ENCODE measurements around the gene MYOD1. TPM values are rescaled to one million over a fixed set of nuclear protein-coding genes. Genes with fewer than 3 reads are reported as not detected.

Gene MYOD1
- total and polyA plus RNA-seq, 9 of the 15 experiments (the other 6 are each of a cell fraction or from before 2014, with no cell fraction given), result not detected

DNA sequence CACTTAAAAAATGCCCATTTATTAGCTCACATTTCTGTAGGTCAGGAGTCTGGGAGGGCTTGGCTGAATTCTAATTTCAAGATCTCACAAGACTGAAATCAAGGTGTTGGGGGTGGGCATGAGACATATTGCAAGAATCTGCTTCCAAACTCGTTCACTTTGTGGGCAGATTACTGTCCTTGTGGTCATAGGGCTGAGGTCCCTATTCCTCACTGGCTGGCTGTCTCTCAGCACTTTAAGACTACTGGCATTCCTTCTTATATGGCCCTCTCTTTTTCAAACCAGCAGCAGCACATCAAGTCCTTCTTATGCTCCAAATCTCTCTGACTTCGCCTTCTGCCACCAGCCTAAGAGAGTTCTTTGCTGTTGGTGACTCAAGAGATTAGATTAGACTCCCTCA lies 27.8 kb upstream of the MYOD1 start:
- no peak for DNase-seq (ENCODE audit: extremely low read depth in 1 of 4, low spot score in 3 of 4)
- H3K9ac ChIP-seq (ENCODE audit: insufficient read depth in 1 of 2, low read depth in 2 of 2, low read length in 2 of 2), result no peak overlapping the region
- ChIA-PET POLR2A (no interaction called here), CTCF (ENCODE audit: low intra/inter-chr PET ratio) (no interaction called here)
- no peaks in the 10 kb centered on the region for H3K9me1 ChIP-seq (ENCODE audit: control insufficient read depth, insufficient read depth, low read length)
- no peak for FAIRE-seq
- H3K36me3 ChIP-seq (ENCODE audit: control insufficient read depth, insufficient read depth, low read length), result no peaks in the 10 kb centered on the region
- no peak overlapping the region for H2AFZ ChIP-seq (ENCODE audit: low read depth, low read length)
- no peaks in the 10 kb centered on the region for H3K79me2 ChIP-seq (ENCODE audit: control insufficient read depth, insufficient read depth, low read length)
- no TSS peak for BruUV-seq (replicated peaks)
- no peak overlapping the region for H3K27ac ChIP-seq (ENCODE audit: extremely low read depth, low read depth, low read length)
- in situ Hi-C loops (cut with MboI), result no loop called here
- no peaks in the 10 kb centered on the region for H3K9me3 ChIP-seq (replicated peaks; ENCODE audit: control insufficient read depth, insufficient read depth, low read depth, low read length)
- H3K4me1 ChIP-seq (replicated peaks in 1 of 2; ENCODE audit: control insufficient read depth in 2 of 2, insufficient read depth in 2 of 2, low read length in 2 of 2), result peaks cover 0 to 8% of the 10 kb centered on the region in 2 experiments; a peak in 1 of 5 replicates
- peaks cover 37 to 57% of the 10 kb centered on the region in 2 experiments for H3K27me3 ChIP-seq (ENCODE audit: control insufficient read depth in 2 of 2, insufficient read depth in 2 of 2, low read length in 2 of 2)
- H3K4me2 ChIP-seq (ENCODE audit: insufficient read depth, low read length), result no peak overlapping the region
- TF ChIP-seq, protein P1, sequence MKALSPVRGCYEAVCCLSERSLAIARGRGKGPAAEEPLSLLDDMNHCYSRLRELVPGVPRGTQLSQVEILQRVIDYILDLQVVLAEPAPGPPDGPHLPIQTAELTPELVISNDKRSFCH (CRISPR knock-in tag; IDR thresholded peaks at IDR 0.05), result no peak
- TF ChIP-seq, protein P1 (tag; IDR thresholded peaks at IDR 0.05), result no peak
- no peak for TF ChIP-seq MCM5 (IDR thresholded peaks at IDR 0.05; ENCODE audit: low read depth)
- TF ChIP-seq, protein P2, sequence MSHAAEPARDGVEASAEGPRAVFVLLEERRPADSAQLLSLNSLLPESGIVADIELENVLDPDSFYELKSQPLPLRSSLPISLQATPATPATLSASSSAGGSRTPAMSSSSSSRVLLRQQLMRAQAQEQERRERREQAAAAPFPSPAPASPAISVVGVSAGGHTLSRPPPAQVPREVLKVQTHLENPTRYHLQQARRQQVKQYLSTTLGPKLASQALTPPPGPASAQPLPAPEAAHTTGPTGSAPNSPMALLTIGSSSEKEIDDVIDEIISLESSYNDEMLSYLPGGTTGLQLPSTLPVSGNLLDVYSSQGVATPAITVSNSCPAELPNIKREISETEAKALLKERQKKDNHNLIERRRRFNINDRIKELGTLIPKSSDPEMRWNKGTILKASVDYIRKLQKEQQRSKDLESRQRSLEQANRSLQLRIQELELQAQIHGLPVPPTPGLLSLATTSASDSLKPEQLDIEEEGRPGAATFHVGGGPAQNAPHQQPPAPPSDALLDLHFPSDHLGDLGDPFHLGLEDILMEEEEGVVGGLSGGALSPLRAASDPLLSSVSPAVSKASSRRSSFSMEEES (CRISPR knock-in tag; IDR thresholded peaks at IDR 0.05), result no peak
- no peak for TF ChIP-seq PML (IDR thresholded peaks at IDR 0.05; ENCODE audit: low read length)
- TF ChIP-seq, protein P3, sequence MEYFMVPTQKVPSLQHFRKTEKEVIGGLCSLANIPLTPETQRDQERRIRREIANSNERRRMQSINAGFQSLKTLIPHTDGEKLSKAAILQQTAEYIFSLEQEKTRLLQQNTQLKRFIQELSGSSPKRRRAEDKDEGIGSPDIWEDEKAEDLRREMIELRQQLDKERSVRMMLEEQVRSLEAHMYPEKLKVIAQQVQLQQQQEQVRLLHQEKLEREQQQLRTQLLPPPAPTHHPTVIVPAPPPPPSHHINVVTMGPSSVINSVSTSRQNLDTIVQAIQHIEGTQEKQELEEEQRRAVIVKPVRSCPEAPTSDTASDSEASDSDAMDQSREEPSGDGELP (CRISPR knock-in tag; IDR thresholded peaks at IDR 0.05; ENCODE audit: borderline replicate concordance), result no peak
- WGBS (ENCODE audit: insufficient coverage, low coverage, missing lambda C conversion rate), result 0% methylated on average over 2 of the region's 2 CpGs
- no peak overlapping the region for H3K4me3 ChIP-seq
- ATAC-seq, result no peak
- H4K20me1 ChIP-seq (replicated peaks; ENCODE audit: control insufficient read depth, insufficient read depth, low read length), result no peaks in the 10 kb centered on the region
- intact Hi-C loops (cut with micrococcal nuclease), result no loop called here
